ENCODE data around the gene EVC2.

The EVC2 gene

GRCh38 chr4:5569451-5569850 is 138.9 kb downstream of the EVC2 start:
- no peak for DNase-seq (ENCODE audit: low read depth in 2 of 2)
- TF ChIP-seq CTCF (IDR thresholded peaks at IDR 0.05; ENCODE audit: low read depth, low read length) = no peak
- H3K4me3 ChIP-seq (replicated peaks in 1 of 2; ENCODE audit: low read depth in 2 of 2, low read length in 2 of 2) = no peak overlapping the region

GRCh38 chr4:5568931-5569330 is 139.4 kb downstream of the EVC2 start:
- no peak for DNase-seq (ENCODE audit: low read depth in 2 of 2)
- no peak for TF ChIP-seq CTCF (IDR thresholded peaks at IDR 0.05; ENCODE audit: low read depth, low read length)
- H3K4me3 ChIP-seq (replicated peaks in 1 of 2; ENCODE audit: low read depth in 2 of 2, low read length in 2 of 2) = no peak overlapping the region

- no peak for TF ChIP-seq CTCF (IDR thresholded peaks at IDR 0.05; ENCODE audit: low read depth, low read length)
- no peak for DNase-seq (ENCODE audit: low read depth in 2 of 2)
- no peak overlapping the region for H3K4me3 ChIP-seq (replicated peaks in 1 of 2; ENCODE audit: low read depth in 2 of 2, low read length in 2 of 2)
Observed at GRCh38 chr4:5568336-5568735, 140.0 kb downstream of the EVC2 start.

- no peak for DNase-seq (ENCODE audit: low read depth in 2 of 2)
- no peak for TF ChIP-seq CTCF (IDR thresholded peaks at IDR 0.05; ENCODE audit: low read depth, low read length)
- no peak overlapping the region for H3K4me3 ChIP-seq (replicated peaks in 1 of 2; ENCODE audit: low read depth in 2 of 2, low read length in 2 of 2)
Observed at GRCh38 chr4:5566991-5567390, 141.4 kb downstream of the EVC2 start.

- H3K4me3 ChIP-seq (replicated peaks in 1 of 2; ENCODE audit: low read depth in 2 of 2, low read length in 2 of 2) = no peak overlapping the region
- TF ChIP-seq CTCF (IDR thresholded peaks at IDR 0.05; ENCODE audit: low read depth, low read length) = no peak
- no peak for DNase-seq (ENCODE audit: low read depth in 2 of 2)
Observed at GRCh38 chr4:5566526-5566925, 141.8 kb downstream of the EVC2 start.

GRCh38 chr4:5563856-5564255 is 144.5 kb downstream of the EVC2 start:
- no peak for DNase-seq (ENCODE audit: low read depth in 2 of 2)
- TF ChIP-seq CTCF (IDR thresholded peaks at IDR 0.05; ENCODE audit: low read depth, low read length) = no peak
- H3K4me3 ChIP-seq (replicated peaks in 1 of 2; ENCODE audit: low read depth in 2 of 2, low read length in 2 of 2) = no peak overlapping the region

- no peak for DNase-seq (ENCODE audit: low read depth in 2 of 2)
- TF ChIP-seq CTCF (IDR thresholded peaks at IDR 0.05; ENCODE audit: low read depth, low read length) = no peak
Observed at GRCh38 chr4:5562476-5562875, 145.9 kb downstream of the EVC2 start.

More at GRCh38 chr4:5562476-5562875, 145.9 kb downstream of the EVC2 start:
- no peak overlapping the region for H3K4me3 ChIP-seq (replicated peaks in 1 of 2; ENCODE audit: low read depth in 2 of 2, low read length in 2 of 2)
